MM.1S (cell line): ENCODE results near the gene HSPG2.
"Not testable (repeated sequence)": the region's sequence is repeated elsewhere in the genome, so short reads cannot be mapped to it uniquely, and the experiment has no call there.

ENCODE experiments used
- CTCF ChIP-seq: fragments of 300-600 bp; sonication (generic); IDR thresholded peaks from 2 replicates; pipeline ENCODE4 v1.5.1; 2016; ENCODE audit warnings: antibody characterized with exemption, low read length, mixed read lengths
- EZH2 ChIP-seq: fragments of 300-600 bp; sonication (generic); optimal IDR thresholded peaks from 2 replicates; pipeline ENCODE3; 2017; ENCODE audit warnings: low read depth, mild to moderate bottlenecking, antibody characterized with exemption, low read length, mixed read lengths
- EZH2phosphoT487 ChIP-seq: fragments of 300-600 bp; sonication (generic); IDR thresholded peaks from 2 replicates; pipeline ENCODE4 v1.6.1; 2018; ENCODE audit warnings: antibody characterized with exemption, low read length

DNA sequence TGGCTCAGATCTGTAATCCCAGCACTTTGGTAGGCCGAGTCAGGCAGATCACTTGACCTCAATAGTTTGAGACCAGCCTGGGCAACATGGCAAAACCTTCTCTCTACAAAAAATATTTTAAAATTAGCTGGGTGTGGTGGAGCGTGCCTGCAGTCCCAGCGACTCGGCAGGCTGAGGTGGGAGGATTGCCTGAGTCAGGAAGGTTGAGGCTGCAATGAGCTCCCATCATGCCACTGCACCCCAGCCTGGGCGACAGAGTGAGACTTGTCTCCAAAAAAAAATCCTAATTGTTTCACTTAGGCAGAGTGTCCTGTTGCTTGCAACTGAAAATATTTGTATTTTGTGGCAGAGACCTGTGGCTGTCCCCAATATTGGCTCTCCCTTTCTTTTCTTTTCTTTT lies 32.0 kb upstream of the HSPG2 start:
- TF ChIP-seq CTCF, EZH2, EZH2phosphoT487: not testable (repeated sequence)
